D721Med (cell line): ENCODE data around the gene LCAT.

Experiments
- DNase-seq: peaks from one replicate; pipeline ENCODE4 v3.0.0; 2011; ENCODE audit warnings: low spot score; ENCODE audit not compliant: insufficient read length
- FAIRE-seq: peaks from 2 replicates; lab custom pipeline; 2011; peaks lifted over from hg19 to GRCh38; lab: Jason Lieb, UNC
- TF ChIP-seq, protein P1 (sequence below): IDR thresholded peaks from 2 replicates; pipeline ENCODE4 v1.5.1; 2012; ENCODE audit warnings: mild to moderate bottlenecking, control low read depth; ENCODE audit not compliant: insufficient read depth; ENCODE audit errors: missing control alignments

LCAT gene

GRCh38 chr16:67953641-67954375, 9.9 kb upstream of the LCAT start:
- FAIRE-seq (no peak), DNase-seq (no peak)
- TF ChIP-seq, protein P1, sequence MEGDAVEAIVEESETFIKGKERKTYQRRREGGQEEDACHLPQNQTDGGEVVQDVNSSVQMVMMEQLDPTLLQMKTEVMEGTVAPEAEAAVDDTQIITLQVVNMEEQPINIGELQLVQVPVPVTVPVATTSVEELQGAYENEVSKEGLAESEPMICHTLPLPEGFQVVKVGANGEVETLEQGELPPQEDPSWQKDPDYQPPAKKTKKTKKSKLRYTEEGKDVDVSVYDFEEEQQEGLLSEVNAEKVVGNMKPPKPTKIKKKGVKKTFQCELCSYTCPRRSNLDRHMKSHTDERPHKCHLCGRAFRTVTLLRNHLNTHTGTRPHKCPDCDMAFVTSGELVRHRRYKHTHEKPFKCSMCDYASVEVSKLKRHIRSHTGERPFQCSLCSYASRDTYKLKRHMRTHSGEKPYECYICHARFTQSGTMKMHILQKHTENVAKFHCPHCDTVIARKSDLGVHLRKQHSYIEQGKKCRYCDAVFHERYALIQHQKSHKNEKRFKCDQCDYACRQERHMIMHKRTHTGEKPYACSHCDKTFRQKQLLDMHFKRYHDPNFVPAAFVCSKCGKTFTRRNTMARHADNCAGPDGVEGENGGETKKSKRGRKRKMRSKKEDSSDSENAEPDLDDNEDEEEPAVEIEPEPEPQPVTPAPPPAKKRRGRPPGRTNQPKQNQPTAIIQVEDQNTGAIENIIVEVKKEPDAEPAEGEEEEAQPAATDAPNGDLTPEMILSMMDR = no peak

DNA sequence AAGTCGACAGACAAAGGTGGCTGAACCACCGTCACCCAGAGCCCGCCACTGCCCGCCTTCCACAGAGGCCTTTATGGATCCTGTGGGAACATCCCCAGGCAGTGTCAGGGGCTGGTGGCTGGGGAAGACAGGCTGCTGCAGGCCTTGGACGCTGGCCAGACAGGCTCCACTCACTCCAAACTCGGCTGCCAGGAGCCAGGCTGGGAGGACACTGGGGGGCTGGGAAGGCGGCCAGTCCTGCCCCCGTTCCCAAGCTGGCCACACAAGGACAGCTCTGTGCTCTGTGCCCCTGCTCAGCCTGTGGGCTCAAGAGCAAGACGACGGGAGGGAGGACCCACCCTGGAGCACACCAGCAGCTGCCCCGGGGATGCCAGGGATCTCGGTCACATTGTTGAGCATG, 7.6 kb upstream of the LCAT start:
- no peak for FAIRE-seq
- TF ChIP-seq, protein P1 = no peak
- no peak for DNase-seq

DNA sequence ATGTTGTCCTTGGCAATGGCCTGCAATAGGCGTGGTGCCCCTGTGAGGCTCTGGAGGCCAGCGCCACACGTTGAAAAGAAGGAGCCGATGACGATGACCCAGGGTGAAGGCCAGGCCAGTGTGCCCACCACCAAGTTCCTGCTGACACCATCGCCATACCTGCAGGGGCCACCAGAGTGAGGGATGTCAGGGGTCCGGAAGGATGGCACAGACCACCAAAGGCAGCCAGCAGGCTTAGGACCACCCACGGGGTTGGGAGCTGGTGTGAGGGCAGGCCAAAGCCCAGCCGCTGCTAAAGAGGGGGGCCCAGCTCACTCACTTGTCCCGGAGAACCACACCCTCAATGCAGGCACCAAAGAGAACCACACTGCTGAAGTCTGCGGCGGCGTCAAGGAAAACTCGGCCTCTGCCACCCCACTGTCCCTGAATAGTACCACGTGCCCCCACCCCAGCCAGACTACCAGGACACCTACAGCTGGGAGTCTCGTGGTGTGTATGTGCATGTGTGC, 6.5 kb upstream of the LCAT start:
- TF ChIP-seq, protein P1 = no peak
- FAIRE-seq (no peak), DNase-seq (no peak)

DNA sequence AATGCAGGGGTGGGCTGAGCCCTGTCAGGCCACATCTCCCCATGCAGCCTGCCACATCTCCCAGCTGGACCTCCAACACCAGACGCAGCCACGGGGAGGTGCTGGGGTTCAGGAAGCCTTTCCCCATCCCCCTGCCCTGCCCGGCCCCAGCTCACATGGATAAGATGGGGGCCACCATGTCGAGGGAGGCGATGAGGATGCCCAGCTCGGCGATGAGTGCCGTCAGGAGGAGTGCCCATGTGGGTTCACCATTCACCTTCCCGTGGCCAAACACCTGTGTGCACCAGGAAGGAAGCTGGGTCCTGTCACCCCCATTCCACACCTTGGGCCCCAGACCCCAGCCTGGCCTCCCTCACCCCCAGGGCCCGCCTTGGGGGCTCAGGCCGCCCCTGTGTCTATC, 5.7 kb upstream of the LCAT start:
- DNase-seq (no peak), FAIRE-seq (no peak)
- TF ChIP-seq, protein P1 = no peak

- no peak for FAIRE-seq
- DNase-seq = no peak
- TF ChIP-seq, protein P1 = no peak
These were observed 4.1 kb upstream of the LCAT start for GRCh38 chr16:67948015-67948414.

DNA sequence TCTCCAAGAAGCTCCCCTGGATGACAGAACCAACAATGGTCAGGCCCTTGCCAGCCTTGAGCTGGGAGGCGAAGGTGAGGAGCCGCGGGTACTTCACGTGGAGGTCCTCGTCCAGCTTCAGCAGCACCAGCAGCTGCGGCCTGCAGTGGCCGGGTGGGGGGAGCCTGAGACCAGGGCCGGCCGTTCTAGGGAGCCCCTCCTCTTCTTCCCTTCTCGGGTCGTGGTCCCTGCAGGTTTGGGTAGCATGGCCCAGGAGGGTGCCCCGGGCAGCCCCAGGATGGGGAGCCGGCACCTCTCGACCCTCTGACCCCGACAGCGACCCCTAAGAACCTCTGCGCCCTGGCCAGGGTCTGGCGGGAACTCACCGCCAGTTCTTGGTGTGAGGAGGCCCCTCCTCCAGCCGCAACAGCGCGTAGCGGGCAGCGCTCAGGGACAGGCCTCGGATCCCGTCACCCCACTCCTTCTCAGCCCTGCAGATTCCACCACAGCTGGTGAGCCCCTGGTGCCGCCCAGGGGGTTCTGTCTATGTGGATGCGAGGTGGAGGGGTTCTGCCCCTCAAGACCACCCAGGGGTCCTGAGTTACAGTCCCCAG, 3.1 kb upstream of the LCAT start:
- FAIRE-seq = no peak
- DNase-seq = no peak

More for the DNA sequence above, 3.1 kb upstream of the LCAT start:
- TF ChIP-seq, protein P1 = no peak
